ENCODE results near the gene NRG2.

Gene NRG2

DNA sequence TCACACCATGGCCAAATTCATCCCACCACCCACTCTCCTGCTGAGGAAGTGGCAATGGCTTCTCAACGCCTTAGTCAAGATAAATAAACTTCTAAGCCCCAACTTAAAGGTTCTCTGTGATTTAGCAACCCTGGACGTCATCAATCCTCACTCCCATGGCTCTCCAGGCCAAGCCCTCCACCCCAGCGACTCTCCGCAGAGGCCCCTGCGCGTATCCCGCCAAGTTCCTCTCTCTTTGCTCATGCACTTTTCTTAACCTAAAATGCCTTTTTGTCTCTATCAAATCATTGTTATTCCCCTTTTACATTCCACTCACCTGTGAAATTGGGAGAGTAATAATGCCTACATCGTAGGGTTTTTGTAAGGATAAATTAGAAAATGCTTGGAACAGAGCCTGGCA is 88.6 kb downstream of the NRG2 start:
- no peak for DNase-seq (ENCODE audit: low spot score)
- TF ChIP-seq, protein P1, sequence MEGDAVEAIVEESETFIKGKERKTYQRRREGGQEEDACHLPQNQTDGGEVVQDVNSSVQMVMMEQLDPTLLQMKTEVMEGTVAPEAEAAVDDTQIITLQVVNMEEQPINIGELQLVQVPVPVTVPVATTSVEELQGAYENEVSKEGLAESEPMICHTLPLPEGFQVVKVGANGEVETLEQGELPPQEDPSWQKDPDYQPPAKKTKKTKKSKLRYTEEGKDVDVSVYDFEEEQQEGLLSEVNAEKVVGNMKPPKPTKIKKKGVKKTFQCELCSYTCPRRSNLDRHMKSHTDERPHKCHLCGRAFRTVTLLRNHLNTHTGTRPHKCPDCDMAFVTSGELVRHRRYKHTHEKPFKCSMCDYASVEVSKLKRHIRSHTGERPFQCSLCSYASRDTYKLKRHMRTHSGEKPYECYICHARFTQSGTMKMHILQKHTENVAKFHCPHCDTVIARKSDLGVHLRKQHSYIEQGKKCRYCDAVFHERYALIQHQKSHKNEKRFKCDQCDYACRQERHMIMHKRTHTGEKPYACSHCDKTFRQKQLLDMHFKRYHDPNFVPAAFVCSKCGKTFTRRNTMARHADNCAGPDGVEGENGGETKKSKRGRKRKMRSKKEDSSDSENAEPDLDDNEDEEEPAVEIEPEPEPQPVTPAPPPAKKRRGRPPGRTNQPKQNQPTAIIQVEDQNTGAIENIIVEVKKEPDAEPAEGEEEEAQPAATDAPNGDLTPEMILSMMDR (IDR thresholded peaks at IDR 0.05; ENCODE audit: borderline replicate concordance, control extremely low read depth, extremely low read depth, insufficient read depth, missing control alignments) = no peak
- in situ Hi-C loops (cut with MboI; ENCODE audit: low sequenced_read_pairs, unreplicated experiment) = no loop called here

DNA sequence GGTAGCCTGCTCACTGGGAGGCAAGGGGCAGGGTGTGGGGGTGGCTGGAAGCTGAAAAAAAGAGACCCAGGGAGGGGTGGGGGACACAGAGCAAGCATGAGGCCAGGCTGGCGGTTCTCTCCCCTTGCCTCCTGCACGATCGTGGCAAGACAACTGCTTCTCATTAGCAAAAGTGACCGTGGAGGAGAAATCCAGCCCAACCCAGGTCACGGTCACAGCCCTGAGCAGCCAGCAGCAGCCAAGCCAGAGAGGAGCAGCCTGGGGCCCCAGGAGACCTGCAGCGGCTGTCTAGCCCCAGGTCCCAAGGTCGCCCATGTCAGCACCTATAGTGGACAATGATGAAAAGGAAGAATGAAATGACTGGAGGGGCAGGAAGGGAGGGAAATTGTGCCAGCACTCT is 89.1 kb downstream of the NRG2 start:
- DNase-seq (ENCODE audit: low spot score) = no peak
- in situ Hi-C loops (cut with MboI; ENCODE audit: low sequenced_read_pairs, unreplicated experiment) = no loop called here
- TF ChIP-seq, protein P1 (IDR thresholded peaks at IDR 0.05; ENCODE audit: borderline replicate concordance, control extremely low read depth, extremely low read depth, insufficient read depth, missing control alignments) = no peak

DNA sequence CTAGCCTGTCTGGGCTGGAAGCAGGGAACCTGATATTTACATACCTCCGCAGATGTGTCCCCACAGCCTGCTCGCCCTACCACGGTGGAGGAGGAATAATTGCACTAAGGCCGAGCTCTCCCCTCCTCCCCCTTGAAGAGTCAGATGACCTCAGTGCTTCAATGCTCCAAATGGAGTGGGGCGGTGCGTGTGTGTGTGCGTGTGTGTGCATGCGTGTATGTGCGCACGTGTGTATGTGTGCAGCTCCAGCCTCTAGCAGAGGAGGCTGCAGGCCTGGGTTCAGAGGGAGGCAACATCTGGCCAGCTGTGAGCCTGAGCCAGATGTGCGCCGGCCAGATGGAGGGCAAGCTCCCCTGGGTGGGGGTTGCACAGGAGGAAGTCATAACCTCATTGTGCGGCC is 90.5 kb downstream of the NRG2 start:
- TF ChIP-seq, protein P1 (IDR thresholded peaks at IDR 0.05; ENCODE audit: borderline replicate concordance, control extremely low read depth, extremely low read depth, insufficient read depth, missing control alignments) = no peak
- in situ Hi-C loops (cut with MboI; ENCODE audit: low sequenced_read_pairs, unreplicated experiment) = no loop called here
- DNase-seq (ENCODE audit: low spot score) = no peak

DNA sequence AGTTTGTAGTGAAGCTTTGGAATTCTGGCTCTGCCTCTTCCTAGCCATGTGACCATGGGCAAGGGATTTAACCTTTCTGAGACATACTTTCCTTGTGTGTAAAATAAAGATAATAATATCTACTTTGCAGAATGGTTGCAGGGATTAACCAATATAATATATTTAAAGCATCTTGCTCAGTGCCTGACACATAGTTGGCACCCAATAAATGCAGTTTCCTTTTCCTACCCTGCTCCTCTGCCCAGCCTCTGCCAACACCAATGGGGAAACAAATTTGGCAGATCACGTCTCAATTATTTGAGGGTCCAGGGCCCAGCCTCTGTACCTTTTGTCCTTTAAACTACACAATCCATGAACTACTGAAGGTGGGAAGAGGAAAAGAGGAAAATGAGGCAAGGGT is 91.1 kb downstream of the NRG2 start:
- TF ChIP-seq, protein P1 (IDR thresholded peaks at IDR 0.05; ENCODE audit: borderline replicate concordance, control extremely low read depth, extremely low read depth, insufficient read depth, missing control alignments) = no peak
- in situ Hi-C loops (cut with MboI; ENCODE audit: low sequenced_read_pairs, unreplicated experiment) = no loop called here
- no peak for DNase-seq (ENCODE audit: low spot score)

DNA sequence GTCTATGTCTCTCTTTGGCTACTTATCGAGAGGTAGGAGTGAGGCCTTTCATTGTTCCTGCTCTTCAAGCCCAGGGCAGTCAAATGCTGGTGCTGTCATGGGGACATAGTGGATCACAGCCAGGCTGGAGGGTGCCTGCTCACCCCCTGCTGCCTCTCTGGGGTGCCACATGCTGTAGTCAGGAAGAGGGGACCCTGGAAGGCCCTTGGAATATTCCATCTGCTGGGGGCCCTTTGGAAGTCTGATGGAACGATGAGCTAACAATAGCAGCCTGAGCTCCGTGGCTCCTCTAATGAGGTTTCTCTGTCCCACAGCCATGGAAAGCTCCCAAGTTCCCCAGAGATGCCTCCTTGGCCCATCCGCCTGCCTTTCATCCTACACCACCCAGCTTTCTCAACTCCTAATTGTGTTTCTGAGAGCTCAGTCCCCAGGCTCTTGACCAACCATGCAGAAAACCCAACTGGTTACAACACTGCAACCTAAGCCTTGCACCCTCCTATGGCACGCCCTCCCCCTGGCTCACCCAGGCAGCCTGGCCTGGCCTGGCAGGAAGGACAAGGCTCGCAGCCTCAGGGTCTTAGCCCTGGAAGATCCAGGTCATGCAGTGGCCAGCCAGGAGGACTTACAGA is 91.7 kb downstream of the NRG2 start:
- in situ Hi-C loops (cut with MboI; ENCODE audit: low sequenced_read_pairs, unreplicated experiment) = no loop called here
- TF ChIP-seq, protein P1 (IDR thresholded peaks at IDR 0.05; ENCODE audit: borderline replicate concordance, control extremely low read depth, extremely low read depth, insufficient read depth, missing control alignments) = no peak
- DNase-seq (ENCODE audit: low spot score) = peak; percentile 9

DNA sequence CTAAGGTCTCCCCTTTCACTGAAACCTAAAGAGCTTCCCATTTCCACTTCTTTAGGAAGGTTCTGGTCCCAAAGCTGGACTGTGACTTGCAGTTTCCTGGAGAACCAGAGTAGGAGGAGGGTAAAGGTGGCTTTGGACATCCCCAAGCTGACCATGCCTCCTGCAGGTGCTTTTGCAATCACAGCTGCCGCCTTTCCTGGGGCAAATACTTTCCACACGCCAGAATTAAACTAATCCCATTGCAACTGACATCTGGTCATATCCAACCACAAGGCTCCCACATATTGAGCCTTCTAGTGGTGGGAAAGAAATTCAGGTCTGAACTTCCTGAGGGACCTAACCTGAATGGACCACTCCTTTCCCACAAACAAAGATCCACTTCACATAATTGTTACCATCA is 92.7 kb downstream of the NRG2 start:
- in situ Hi-C loops (cut with MboI; ENCODE audit: low sequenced_read_pairs, unreplicated experiment) = no loop called here
- TF ChIP-seq, protein P1 (IDR thresholded peaks at IDR 0.05; ENCODE audit: borderline replicate concordance, control extremely low read depth, extremely low read depth, insufficient read depth, missing control alignments) = no peak
- DNase-seq (ENCODE audit: low spot score) = no peak

Measured in GM13976 (cell line).